ENCODE data around the gene RNU6-1.

RNU6-1 gene

GRCh38 chr15:67812241-67812644, 27.6 kb downstream of the RNU6-1 start (continued):
- no peak for TF ChIP-seq ZNF529 (tag by site-specific recombination; IDR thresholded peaks at IDR 0.05; ENCODE audit: insufficient replicate concordance)

DNA sequence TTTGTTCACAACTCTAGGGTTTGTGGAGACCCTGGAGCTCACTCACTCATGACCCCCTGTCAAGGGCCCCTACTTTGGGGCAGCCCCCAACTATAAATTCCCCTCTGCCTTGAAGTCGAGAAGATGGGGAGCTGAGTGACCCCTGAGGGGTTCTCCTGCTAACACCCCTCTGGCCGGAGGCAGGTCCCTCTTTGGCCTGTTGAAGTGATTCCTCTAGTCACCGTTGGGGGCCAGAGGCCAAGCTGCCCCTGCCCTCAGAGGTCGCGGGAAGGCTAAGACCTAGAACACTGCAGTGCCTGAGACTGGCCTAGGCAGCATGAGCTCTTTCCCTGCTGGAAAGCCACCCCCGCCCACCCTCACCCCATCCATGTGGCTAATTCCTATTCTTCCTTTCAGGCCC, 30.0 kb downstream of the RNU6-1 start:
- CTCF ChIA-PET, result no interaction called here
- no peaks in the 10 kb centered on the region for H3K9me3 ChIP-seq (ENCODE audit: control insufficient read depth, insufficient read depth, low read depth, low read length)
- no peaks in the 10 kb centered on the region for H3K36me3 ChIP-seq (ENCODE audit: control insufficient read depth in 2 of 2, insufficient read depth in 1 of 2, low read length in 2 of 2)
- peaks cover 6% of the 10 kb centered on the region; the same call in 1 of the 2 replicates for H3K4me1 ChIP-seq (ENCODE audit: control insufficient read depth, insufficient read depth, low read length)
- POLR2A ChIA-PET, result no interaction called here
- TF ChIP-seq GLIS2 (tag by site-specific recombination; IDR thresholded peaks at IDR 0.05) (no peak), ZNF169 (tag by site-specific recombination; IDR thresholded peaks at IDR 0.05) (no peak), ZNF560 (tag by site-specific recombination; IDR thresholded peaks at IDR 0.05; ENCODE audit: borderline replicate concordance) (no peak), ZNF837 (tag by site-specific recombination; IDR thresholded peaks at IDR 0.05) (no peak), REST (tag by site-specific recombination; IDR thresholded peaks at IDR 0.05) (no peak), YY1 (tag by site-specific recombination; IDR thresholded peaks at IDR 0.05) (no peak), ZNF112 (tag by site-specific recombination; IDR thresholded peaks at IDR 0.05) (no peak), ZNF341 (tag by site-specific recombination; IDR thresholded peaks at IDR 0.05; ENCODE audit: low read depth) (no peak), ZNF768 (tag by site-specific recombination; IDR thresholded peaks at IDR 0.05) (no peak), ZNF626 (tag by site-specific recombination; IDR thresholded peaks at IDR 0.05) (no peak)
- TF ChIP-seq, protein P1, sequence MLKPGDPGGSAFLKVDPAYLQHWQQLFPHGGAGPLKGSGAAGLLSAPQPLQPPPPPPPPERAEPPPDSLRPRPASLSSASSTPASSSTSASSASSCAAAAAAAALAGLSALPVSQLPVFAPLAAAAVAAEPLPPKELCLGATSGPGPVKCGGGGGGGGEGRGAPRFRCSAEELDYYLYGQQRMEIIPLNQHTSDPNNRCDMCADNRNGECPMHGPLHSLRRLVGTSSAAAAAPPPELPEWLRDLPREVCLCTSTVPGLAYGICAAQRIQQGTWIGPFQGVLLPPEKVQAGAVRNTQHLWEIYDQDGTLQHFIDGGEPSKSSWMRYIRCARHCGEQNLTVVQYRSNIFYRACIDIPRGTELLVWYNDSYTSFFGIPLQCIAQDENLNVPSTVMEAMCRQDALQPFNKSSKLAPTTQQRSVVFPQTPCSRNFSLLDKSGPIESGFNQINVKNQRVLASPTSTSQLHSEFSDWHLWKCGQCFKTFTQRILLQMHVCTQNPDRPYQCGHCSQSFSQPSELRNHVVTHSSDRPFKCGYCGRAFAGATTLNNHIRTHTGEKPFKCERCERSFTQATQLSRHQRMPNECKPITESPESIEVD (tag by site-specific recombination; IDR thresholded peaks at IDR 0.05), result no peak
- H3K4me3 ChIP-seq (ENCODE audit: low read depth, low read length), result no peak overlapping the region
- H3K27ac ChIP-seq (ENCODE audit: extremely low read depth, low read depth, low read length), result no peak overlapping the region

- TF ChIP-seq, protein P2, sequence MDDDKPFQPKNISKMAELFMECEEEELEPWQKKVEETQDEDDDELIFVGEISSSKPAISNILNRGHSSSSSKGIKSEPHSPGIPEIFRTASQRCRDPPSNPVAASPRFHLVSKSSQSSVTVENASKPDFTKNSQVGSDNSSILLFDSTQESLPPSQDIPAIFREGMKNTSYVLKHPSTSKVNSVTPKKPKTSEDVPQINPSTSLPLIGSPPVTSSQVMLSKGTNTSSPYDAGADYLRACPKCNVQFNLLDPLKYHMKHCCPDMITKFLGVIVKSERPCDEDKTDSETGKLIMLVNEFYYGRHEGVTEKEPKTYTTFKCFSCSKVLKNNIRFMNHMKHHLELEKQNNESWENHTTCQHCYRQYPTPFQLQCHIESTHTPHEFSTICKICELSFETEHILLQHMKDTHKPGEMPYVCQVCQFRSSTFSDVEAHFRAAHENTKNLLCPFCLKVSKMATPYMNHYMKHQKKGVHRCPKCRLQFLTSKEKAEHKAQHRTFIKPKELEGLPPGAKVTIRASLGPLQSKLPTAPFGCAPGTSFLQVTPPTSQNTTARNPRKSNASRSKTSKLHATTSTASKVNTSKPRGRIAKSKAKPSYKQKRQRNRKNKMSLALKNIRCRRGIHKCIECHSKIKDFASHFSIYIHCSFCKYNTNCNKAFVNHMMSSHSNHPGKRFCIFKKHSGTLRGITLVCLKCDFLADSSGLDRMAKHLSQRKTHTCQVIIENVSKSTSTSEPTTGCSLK (tag by site-specific recombination; IDR thresholded peaks at IDR 0.05), result no peak
- TF ChIP-seq ZNF629 (tag by site-specific recombination; IDR thresholded peaks at IDR 0.05) (no peak), ZNF585B (tag by site-specific recombination; IDR thresholded peaks at IDR 0.05) (no peak), GLIS2 (tag by site-specific recombination; IDR thresholded peaks at IDR 0.05) (no peak), ZNF354C (tag by site-specific recombination; IDR thresholded peaks at IDR 0.05; ENCODE audit: borderline replicate concordance, low read depth) (no peak), MEIS1 (CRISPR knock-in tag; IDR thresholded peaks at IDR 0.05; ENCODE audit: borderline replicate concordance) (no peak), SP2 (tag by site-specific recombination; IDR thresholded peaks at IDR 0.05) (no peak)
- TF ChIP-seq, protein P3, sequence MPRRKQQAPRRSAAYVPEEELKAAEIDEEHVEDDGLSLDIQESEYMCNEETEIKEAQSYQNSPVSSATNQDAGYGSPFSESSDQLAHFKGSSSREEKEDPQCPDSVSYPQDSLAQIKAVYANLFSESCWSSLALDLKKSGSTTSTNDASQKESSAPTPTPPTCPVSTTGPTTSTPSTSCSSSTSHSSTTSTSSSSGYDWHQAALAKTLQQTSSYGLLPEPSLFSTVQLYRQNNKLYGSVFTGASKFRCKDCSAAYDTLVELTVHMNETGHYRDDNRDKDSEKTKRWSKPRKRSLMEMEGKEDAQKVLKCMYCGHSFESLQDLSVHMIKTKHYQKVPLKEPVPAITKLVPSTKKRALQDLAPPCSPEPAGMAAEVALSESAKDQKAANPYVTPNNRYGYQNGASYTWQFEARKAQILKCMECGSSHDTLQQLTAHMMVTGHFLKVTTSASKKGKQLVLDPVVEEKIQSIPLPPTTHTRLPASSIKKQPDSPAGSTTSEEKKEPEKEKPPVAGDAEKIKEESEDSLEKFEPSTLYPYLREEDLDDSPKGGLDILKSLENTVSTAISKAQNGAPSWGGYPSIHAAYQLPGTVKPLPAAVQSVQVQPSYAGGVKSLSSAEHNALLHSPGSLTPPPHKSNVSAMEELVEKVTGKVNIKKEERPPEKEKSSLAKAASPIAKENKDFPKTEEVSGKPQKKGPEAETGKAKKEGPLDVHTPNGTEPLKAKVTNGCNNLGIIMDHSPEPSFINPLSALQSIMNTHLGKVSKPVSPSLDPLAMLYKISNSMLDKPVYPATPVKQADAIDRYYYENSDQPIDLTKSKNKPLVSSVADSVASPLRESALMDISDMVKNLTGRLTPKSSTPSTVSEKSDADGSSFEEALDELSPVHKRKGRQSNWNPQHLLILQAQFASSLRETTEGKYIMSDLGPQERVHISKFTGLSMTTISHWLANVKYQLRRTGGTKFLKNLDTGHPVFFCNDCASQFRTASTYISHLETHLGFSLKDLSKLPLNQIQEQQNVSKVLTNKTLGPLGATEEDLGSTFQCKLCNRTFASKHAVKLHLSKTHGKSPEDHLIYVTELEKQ (tag by site-specific recombination; IDR thresholded peaks at IDR 0.05; ENCODE audit: borderline replicate concordance), result no peak
- peaks cover 6% of the 10 kb centered on the region; the same call in 1 of the 2 replicates for H3K4me1 ChIP-seq (ENCODE audit: control insufficient read depth, insufficient read depth, low read length)
- no peak overlapping the region for H3K4me3 ChIP-seq (ENCODE audit: low read depth, low read length)
- H3K27ac ChIP-seq (ENCODE audit: extremely low read depth, low read depth, low read length), result no peak overlapping the region
- no peaks in the 10 kb centered on the region for H3K36me3 ChIP-seq (ENCODE audit: control insufficient read depth in 2 of 2, insufficient read depth in 1 of 2, low read length in 2 of 2)
- POLR2A ChIA-PET, result no interaction called here
- CTCF ChIA-PET, result no interaction called here
- no peaks in the 10 kb centered on the region for H3K9me3 ChIP-seq (ENCODE audit: control insufficient read depth, insufficient read depth, low read depth, low read length)
Observed at GRCh38 chr15:67809441-67809840, 30.4 kb downstream of the RNU6-1 start.

Measured in HEK293 (cell line).